PC-3 (cell line): ENCODE results near the gene PPP1R1B. TPM values are rescaled to one million over a fixed set of nuclear protein-coding genes. Genes with fewer than 3 reads are reported as not detected.

Source experiments
- ATAC-seq: fragments of 200-7000 bp; cut with Tn5 transposase; 2 replicates; pipeline ENCODE4 v1.9.1; 2020; ENCODE audit warnings: mild to moderate bottlenecking, moderate library complexity
- BruUV-seq: library from RNA; stranded (reverse); fragments of 400-500 nt; replicated peaks from 2 replicates; lab custom pipeline; 2021; lab: Mats Ljungman, UMichigan
- CTCF ChIA-PET: fragments of 300-600 bp; sonication (Branson Sonifier 250); formaldehyde crosslinking; loops from one replicate; lab custom pipeline; 2022; ENCODE audit warnings: antibody characterized with exemption; lab: Charles Lee
- POLR2A ChIA-PET: fragments of 300-600 bp; sonication (Branson Sonifier 250); formaldehyde crosslinking; loops from one replicate; lab custom pipeline; 2022; ENCODE audit warnings: antibody characterized with exemption; ENCODE audit not compliant: unreplicated experiment; lab: Charles Lee
- DNase-seq: peaks from one replicate; pipeline ENCODE4 v3.0.0-alpha.2; 2015
- H2AFZ ChIP-seq: fragments of 300-600 bp; sonication (generic); 2 replicates; pipeline ENCODE4 v1.6.0; 2016; ENCODE audit warnings: antibody characterized with exemption, low read length
- H3F3A ChIP-seq: fragments of 300-600 bp; sonication (generic); one replicate; pipeline ENCODE4 v1.6.0; 2017; ENCODE audit warnings: antibody characterized with exemption, low read length, control low read depth, mild to moderate bottlenecking; ENCODE audit not compliant: unreplicated experiment
- H3K27ac ChIP-seq: fragments of 300-600 bp; sonication (generic); 2 replicates; pipeline ENCODE4 v1.5.1; 2016; ENCODE audit warnings: mild to moderate bottlenecking, low read length
- H3K27me3 ChIP-seq: fragments of 300-600 bp; sonication (generic); 2 replicates; pipeline ENCODE4 v1.6.1; 2016; ENCODE audit warnings: low read length, mixed read lengths
- H3K36me3 ChIP-seq: fragments of 300-600 bp; sonication (generic); 2 replicates; pipeline ENCODE4 v1.6.1; 2016; ENCODE audit warnings: low read depth, mixed run types, low read length, mixed read lengths
- H3K4me1 ChIP-seq: fragments of 300-600 bp; sonication (generic); 2 replicates; pipeline ENCODE4 v1.5.1; 2016; ENCODE audit warnings: low read length; ENCODE audit not compliant: insufficient read depth
- H3K4me2 ChIP-seq: fragments of 300-600 bp; sonication (generic); 2 replicates; pipeline ENCODE4 v1.6.0; 2016; ENCODE audit warnings: low read length
- H3K4me3 ChIP-seq: fragments of 300-600 bp; sonication (generic); 2 replicates; pipeline ENCODE4 v1.5.1; 2016; ENCODE audit warnings: mild to moderate bottlenecking, low read length, mixed read lengths
- H3K79me2 ChIP-seq: fragments of 300-600 bp; sonication (generic); 2 replicates; pipeline ENCODE4 v1.6.1; 2017; ENCODE audit warnings: low read length, mixed read lengths
- H3K9ac ChIP-seq: fragments of 300-600 bp; sonication (generic); 2 replicates; pipeline ENCODE4 v1.6.0; 2016; ENCODE audit warnings: mild to moderate bottlenecking, low read length
- H3K9me2 ChIP-seq: fragments of 300-600 bp; sonication (generic); replicated peaks from 2 replicates; pipeline ENCODE4 v1.6.1; 2016; ENCODE audit warnings: mixed run types, low read length, mixed read lengths
- H3K9me3 ChIP-seq: fragments of 300-600 bp; sonication (generic); 2 replicates; pipeline ENCODE4 v1.6.1; 2016; ENCODE audit warnings: low read length, mixed read lengths
- H4K20me1 ChIP-seq: fragments of 300-600 bp; sonication (generic); 2 replicates; pipeline ENCODE4 v1.6.1; 2016; ENCODE audit warnings: low read length, mixed read lengths
- EZH2 ChIP-seq: fragments of 300-600 bp; sonication (generic); IDR thresholded peaks from one replicate; pipeline ENCODE4 v1.6.1; 2017; ENCODE audit warnings: antibody characterized with exemption, mild to moderate bottlenecking, low read length; ENCODE audit not compliant: unreplicated experiment
- EZH2phosphoT487 ChIP-seq: fragments of 300-600 bp; sonication (generic); IDR thresholded peaks from 2 replicates; pipeline ENCODE4 v1.6.1; 2018; ENCODE audit warnings: mild to moderate bottlenecking, antibody characterized with exemption, low read length, borderline replicate concordance
- intact Hi-C: fragments of 100-400 bp; cut with micrococcal nuclease; formaldehyde crosslinking; loops from 2 replicates; pipeline ENCODE4 v1.9.0; 2023
- total RNA-seq: library from RNA; depleted of rRNA; stranded (reverse); fragments of >200 nt; gene quantifications from 2 replicates; pipeline ENCODE4 v1.2.3, GENCODE V29; 2014
- TF ChIP-seq, protein P1 (sequence below): fragments of 300-600 bp; sonication (generic); conservative IDR thresholded peaks from 2 replicates; pipeline ENCODE4 v1.5.1; 2017; ENCODE audit warnings: antibody characterized with exemption, low read depth, mild to moderate bottlenecking, low read length

PPP1R1B gene
- total RNA-seq, 1 experiment from 2014 or later: 3.1 TPM

DNA sequence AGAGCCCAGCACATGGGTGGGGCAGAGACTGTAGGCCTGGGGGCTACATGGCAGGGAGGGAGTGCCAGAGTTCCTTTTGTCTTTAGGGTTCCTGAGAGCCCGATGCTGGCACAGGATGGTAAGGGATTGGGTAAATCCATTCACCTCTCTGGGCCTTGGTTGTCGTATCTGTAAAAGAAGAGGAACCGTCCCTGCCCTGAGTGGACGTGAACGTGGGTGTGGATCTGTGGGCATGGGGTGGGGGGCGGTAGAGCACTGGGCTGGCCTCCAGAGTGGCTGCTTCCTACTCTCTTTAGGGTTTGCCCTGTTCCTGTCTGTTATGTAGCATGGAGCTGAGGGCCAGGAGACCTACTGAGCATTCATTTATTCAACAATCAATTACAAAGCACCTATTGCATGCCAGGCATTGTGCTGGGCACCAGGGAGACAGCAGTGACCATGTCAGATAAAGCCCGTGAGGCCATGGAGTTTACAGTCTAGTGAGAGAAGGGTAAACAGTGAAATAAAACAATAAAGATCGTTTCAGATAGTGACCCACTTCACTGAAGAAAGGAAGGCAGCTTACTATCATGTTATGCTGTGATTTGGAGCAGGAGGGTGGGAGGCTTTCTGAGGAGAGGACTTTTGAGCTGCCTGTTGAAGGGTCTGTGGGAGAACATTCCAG lies 25.3 kb downstream of the PPP1R1B start:
- Histone ChIP-seq H3K27me3 (no peaks in the 10 kb centered on the region), H3K4me1 (no peaks in the 10 kb centered on the region), H3F3A (no peaks in the 10 kb centered on the region), H3K79me2 (no peaks in the 10 kb centered on the region), H3K4me2 (no peak overlapping the region), H3K9me2 (no peaks in the 10 kb centered on the region), H2AFZ (no peak overlapping the region), H3K9ac (no peak overlapping the region), H3K27ac (no peak overlapping the region), H3K9me3 (no peaks in the 10 kb centered on the region), H3K4me3 (no peak overlapping the region), H4K20me1 (no peaks in the 10 kb centered on the region), H3K36me3 (no peaks in the 10 kb centered on the region)
- no peak for DNase-seq
- ChIA-PET CTCF (interaction anchor here (0.7 to 0.9 kb wide), 2 partner anchors 9 to 28 kb away, joined by 3 to 4 read pairs; no protein-coding TSS in a partner anchor), POLR2A (no interaction called here)
- no peak; the same call in 1 of the 2 replicates for ATAC-seq
- intact Hi-C loops: no loop called here
- no peak for TF ChIP-seq EZH2phosphoT487
- no TSS peak for BruUV-seq

DNA sequence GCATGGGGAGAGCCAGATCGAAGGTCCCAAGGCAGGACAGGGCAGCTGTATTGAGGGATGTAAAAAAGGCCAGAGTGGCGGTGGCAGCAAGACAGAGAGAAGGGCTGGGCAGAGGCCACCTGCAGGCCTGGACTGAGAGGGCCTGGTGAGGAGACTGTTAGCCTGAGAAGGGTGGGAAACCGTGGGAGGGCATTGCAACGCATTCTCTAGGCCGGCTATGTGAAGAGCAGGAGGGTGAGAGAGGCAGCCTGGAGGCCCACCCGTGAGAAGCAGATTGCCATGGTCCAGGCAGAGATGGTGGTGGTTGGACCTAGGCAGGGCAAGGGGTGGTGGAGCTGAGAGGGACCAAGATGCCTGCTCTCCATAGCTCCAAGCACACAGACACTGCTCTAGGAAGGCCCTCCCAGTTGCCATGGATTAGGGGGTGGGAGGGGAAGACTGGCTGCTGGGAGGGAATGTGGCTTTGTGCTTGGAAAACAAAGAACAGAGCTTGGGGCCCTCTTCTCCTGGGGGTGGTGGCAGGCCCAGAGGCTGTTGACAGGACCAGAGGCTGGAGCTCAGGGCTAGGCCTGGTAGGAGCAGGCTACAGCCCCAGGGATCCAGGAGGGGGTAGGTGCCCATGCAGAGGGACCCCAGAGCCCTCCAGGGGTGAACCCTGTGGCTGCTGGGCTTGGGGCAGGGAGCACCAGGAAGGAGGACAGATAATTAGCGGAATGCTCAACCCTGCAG lies 26.0 kb downstream of the PPP1R1B start:
- no peak overlapping the region for H3K9ac ChIP-seq
- BruUV-seq: no TSS peak
- no peak overlapping the region for H2AFZ ChIP-seq
- DNase-seq (no peak), ATAC-seq (no peak)
- no peaks in the 10 kb centered on the region for H3F3A ChIP-seq
- H3K4me2 ChIP-seq: no peak overlapping the region
- POLR2A ChIA-PET: no interaction called here
- no peaks in the 10 kb centered on the region for H3K27me3 ChIP-seq
- no peaks in the 10 kb centered on the region for H3K36me3 ChIP-seq
- no peak overlapping the region for H3K4me3 ChIP-seq
- CTCF ChIA-PET: interaction anchor here (0.7 kb wide), 1 partner anchor 29 kb away, joined by 3 read pairs; no protein-coding TSS in a partner anchor
- no peaks in the 10 kb centered on the region for H4K20me1 ChIP-seq
- intact Hi-C loops: no loop called here
- TF ChIP-seq, protein P1, sequence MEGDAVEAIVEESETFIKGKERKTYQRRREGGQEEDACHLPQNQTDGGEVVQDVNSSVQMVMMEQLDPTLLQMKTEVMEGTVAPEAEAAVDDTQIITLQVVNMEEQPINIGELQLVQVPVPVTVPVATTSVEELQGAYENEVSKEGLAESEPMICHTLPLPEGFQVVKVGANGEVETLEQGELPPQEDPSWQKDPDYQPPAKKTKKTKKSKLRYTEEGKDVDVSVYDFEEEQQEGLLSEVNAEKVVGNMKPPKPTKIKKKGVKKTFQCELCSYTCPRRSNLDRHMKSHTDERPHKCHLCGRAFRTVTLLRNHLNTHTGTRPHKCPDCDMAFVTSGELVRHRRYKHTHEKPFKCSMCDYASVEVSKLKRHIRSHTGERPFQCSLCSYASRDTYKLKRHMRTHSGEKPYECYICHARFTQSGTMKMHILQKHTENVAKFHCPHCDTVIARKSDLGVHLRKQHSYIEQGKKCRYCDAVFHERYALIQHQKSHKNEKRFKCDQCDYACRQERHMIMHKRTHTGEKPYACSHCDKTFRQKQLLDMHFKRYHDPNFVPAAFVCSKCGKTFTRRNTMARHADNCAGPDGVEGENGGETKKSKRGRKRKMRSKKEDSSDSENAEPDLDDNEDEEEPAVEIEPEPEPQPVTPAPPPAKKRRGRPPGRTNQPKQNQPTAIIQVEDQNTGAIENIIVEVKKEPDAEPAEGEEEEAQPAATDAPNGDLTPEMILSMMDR: no peak
- TF ChIP-seq EZH2phosphoT487 (no peak), EZH2 (no peak)
- H3K4me1 ChIP-seq: no peaks in the 10 kb centered on the region
- no peak overlapping the region for H3K27ac ChIP-seq
- H3K79me2 ChIP-seq: no peaks in the 10 kb centered on the region
- H3K9me3 ChIP-seq: no peaks in the 10 kb centered on the region
- H3K9me2 ChIP-seq: no peaks in the 10 kb centered on the region

DNA sequence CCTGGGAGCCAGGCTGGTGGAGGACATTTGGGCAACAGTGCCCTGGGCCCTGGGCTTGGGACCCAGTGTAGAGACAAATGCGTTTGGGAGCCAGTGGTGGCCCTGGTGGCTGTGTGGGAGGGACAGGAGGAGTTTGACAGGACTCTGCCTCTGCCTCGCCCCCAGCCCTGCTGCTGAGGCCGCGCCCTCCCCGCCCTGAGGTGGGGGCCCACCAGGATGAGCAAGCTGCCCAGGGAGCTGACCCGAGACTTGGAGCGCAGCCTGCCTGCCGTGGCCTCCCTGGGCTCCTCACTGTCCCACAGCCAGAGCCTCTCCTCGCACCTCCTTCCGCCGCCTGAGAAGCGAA lies 26.5 kb downstream of the PPP1R1B start:
- Histone ChIP-seq H3K9me3 (no peaks in the 10 kb centered on the region), H3K4me1 (no peaks in the 10 kb centered on the region), H3K79me2 (no peaks in the 10 kb centered on the region), H2AFZ (no peak overlapping the region), H3K9me2 (no peaks in the 10 kb centered on the region), H3K27me3 (no peaks in the 10 kb centered on the region), H3K9ac (no peak overlapping the region), H3F3A (no peaks in the 10 kb centered on the region), H3K36me3 (no peaks in the 10 kb centered on the region), H4K20me1 (no peaks in the 10 kb centered on the region), H3K27ac (no peak overlapping the region), H3K4me2 (no peak overlapping the region), H3K4me3 (no peak overlapping the region)
- no peak for TF ChIP-seq EZH2phosphoT487
- no peak for TF ChIP-seq EZH2
- TF ChIP-seq, protein P1: no peak
- POLR2A ChIA-PET: no interaction called here
- DNase-seq (no peak), ATAC-seq (no peak)
- intact Hi-C loops: no loop called here
- CTCF ChIA-PET: interaction anchor here (0.5 kb wide), 1 partner anchor 25 kb away, joined by 5 read pairs; no protein-coding TSS in a partner anchor
- BruUV-seq: no TSS peak
